ENCODE data around the gene LGALS3.

Gene LGALS3

GRCh38 chr14:55114720-55115119 is 14.3 kb upstream of the LGALS3 start:
- DNase-seq (ENCODE audit: low read depth, low spot score) = no peak

- no peak for DNase-seq (ENCODE audit: low read depth, low spot score)
Observed at GRCh38 chr14:55115460-55115859, 13.6 kb upstream of the LGALS3 start.

- no peak for DNase-seq (ENCODE audit: low read depth, low spot score)
Observed at GRCh38 chr14:55115861-55116245, 13.2 kb upstream of the LGALS3 start.

GRCh38 chr14:55116246-55117030 is 12.6 kb upstream of the LGALS3 start:
- no peak for DNase-seq (ENCODE audit: low read depth, low spot score)

GRCh38 chr14:55117803-55118441 is 11.1 kb upstream of the LGALS3 start:
- DNase-seq (ENCODE audit: low read depth, low spot score) = no peak

GRCh38 chr14:55118761-55119160 is 10.3 kb upstream of the LGALS3 start:
- no peak for DNase-seq (ENCODE audit: low read depth, low spot score)

GRCh38 chr14:55120571-55121495 is 8.2 kb upstream of the LGALS3 start:
- DNase-seq (ENCODE audit: low read depth, low spot score) = no peak

- DNase-seq (ENCODE audit: low read depth, low spot score) = no peak
Observed at GRCh38 chr14:55121628-55122439, 7.2 kb upstream of the LGALS3 start.

- DNase-seq (ENCODE audit: low read depth, low spot score) = no peak
Observed at GRCh38 chr14:55122440-55122986, 6.5 kb upstream of the LGALS3 start.

GRCh38 chr14:55123101-55123500 is 6.0 kb upstream of the LGALS3 start:
- DNase-seq (ENCODE audit: low read depth, low spot score) = no peak

- no peak for DNase-seq (ENCODE audit: low read depth, low spot score)
Observed at GRCh38 chr14:55123852-55124639, 5.0 kb upstream of the LGALS3 start.

- no peak for DNase-seq (ENCODE audit: low read depth, low spot score)
Observed at GRCh38 chr14:55124774-55125386, 4.2 kb upstream of the LGALS3 start.

- no peak for DNase-seq (ENCODE audit: low read depth, low spot score)
Observed at GRCh38 chr14:55125403-55125802, 3.6 kb upstream of the LGALS3 start.

GRCh38 chr14:55126034-55126433 is 3.0 kb upstream of the LGALS3 start:
- no peak for DNase-seq (ENCODE audit: low read depth, low spot score)

GRCh38 chr14:55126932-55127459 is 2.1 kb upstream of the LGALS3 start:
- DNase-seq (ENCODE audit: low read depth, low spot score) = no peak

- no peak for DNase-seq (ENCODE audit: low read depth, low spot score)
Observed at GRCh38 chr14:55127460-55127951, 1.5 kb upstream of the LGALS3 start.

GRCh38 chr14:55128386-55129085 is 516 bp upstream of the LGALS3 start:
- DNase-seq (ENCODE audit: low read depth, low spot score) = no peak

GRCh38 chr14:55129428-55130195 is 560 bp downstream of the LGALS3 start:
- DNase-seq (ENCODE audit: low read depth, low spot score) = no peak
